ENCODE results near the gene FBXL20.
A peak's percentile ranks its signal among the peaks of the same experiment; 100 is the strongest.

Gene FBXL20

GRCh38 chr17:39217734-39218369, 183.6 kb downstream of the FBXL20 start:
- TF ChIP-seq CTCF (IDR thresholded peaks at IDR 0.05; ENCODE audit: extremely low read depth, missing control alignments) = no peak
- DNase-seq (ENCODE audit: low spot score) = no peak

- DNase-seq (ENCODE audit: low spot score) = no peak
- TF ChIP-seq CTCF (IDR thresholded peaks at IDR 0.05; ENCODE audit: extremely low read depth, missing control alignments) = no peak
Measured at GRCh38 chr17:39213852-39214251, 187.6 kb downstream of the FBXL20 start.

GRCh38 chr17:39212841-39213480, 188.5 kb downstream of the FBXL20 start:
- no peak for TF ChIP-seq CTCF (IDR thresholded peaks at IDR 0.05; ENCODE audit: extremely low read depth, missing control alignments)
- DNase-seq (ENCODE audit: low spot score) = no peak

GRCh38 chr17:39212195-39212810, 189.1 kb downstream of the FBXL20 start:
- no peak for TF ChIP-seq CTCF (IDR thresholded peaks at IDR 0.05; ENCODE audit: extremely low read depth, missing control alignments)
- DNase-seq (ENCODE audit: low spot score) = no peak

GRCh38 chr17:39210093-39210434, 191.4 kb downstream of the FBXL20 start:
- TF ChIP-seq CTCF (IDR thresholded peaks at IDR 0.05; ENCODE audit: extremely low read depth, missing control alignments) = no peak
- no peak for DNase-seq (ENCODE audit: low spot score)

- peak; percentile 52 for DNase-seq (ENCODE audit: low spot score)
- TF ChIP-seq CTCF (IDR thresholded peaks at IDR 0.05; ENCODE audit: extremely low read depth, missing control alignments) = no peak
Measured at GRCh38 chr17:39209317-39210092, 191.9 kb downstream of the FBXL20 start.

- TF ChIP-seq CTCF (IDR thresholded peaks at IDR 0.05; ENCODE audit: extremely low read depth, missing control alignments) = no peak
Measured at GRCh38 chr17:39208893-39209292, 192.5 kb downstream of the FBXL20 start.

More at GRCh38 chr17:39208893-39209292, 192.5 kb downstream of the FBXL20 start:
- peak; percentile 68 for DNase-seq (ENCODE audit: low spot score)

Data from GM20000 (cell line).